Measurements from ENCODE around the gene OIP5. TPM values are rescaled to one million over a fixed set of nuclear protein-coding genes. Genes with fewer than 3 reads are reported as not detected.
A peak's percentile ranks its signal among the peaks of the same experiment; 100 is the strongest.

OIP5 gene
- total and polyA plus RNA-seq, 10 of the 15 experiments (the other 5 are each of a cell fraction or from before 2014, with no cell fraction given), result 4.8 to 61.4 (median 22.1) TPM

DNA sequence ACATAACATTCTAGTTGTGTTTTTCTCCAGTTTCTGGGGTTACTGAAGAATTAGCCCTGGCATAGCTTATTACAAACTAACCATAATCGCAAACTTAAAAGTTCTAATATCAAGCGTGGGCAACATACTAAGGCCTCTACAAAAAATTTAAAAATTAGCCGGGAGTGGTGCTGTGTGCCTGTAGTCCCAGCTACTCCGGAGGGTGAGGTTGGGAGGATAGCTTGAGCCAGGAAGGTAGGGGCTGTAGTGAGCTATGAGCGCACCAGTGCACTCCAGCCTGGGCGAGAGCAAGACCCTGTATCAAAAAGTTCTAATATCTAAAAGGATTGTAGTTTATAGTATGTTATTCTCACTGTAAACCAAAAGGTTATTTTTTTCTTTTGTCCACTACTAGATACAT lies 1.1 kb downstream of the OIP5 start (continued):
- TF ChIP-seq, protein P1, sequence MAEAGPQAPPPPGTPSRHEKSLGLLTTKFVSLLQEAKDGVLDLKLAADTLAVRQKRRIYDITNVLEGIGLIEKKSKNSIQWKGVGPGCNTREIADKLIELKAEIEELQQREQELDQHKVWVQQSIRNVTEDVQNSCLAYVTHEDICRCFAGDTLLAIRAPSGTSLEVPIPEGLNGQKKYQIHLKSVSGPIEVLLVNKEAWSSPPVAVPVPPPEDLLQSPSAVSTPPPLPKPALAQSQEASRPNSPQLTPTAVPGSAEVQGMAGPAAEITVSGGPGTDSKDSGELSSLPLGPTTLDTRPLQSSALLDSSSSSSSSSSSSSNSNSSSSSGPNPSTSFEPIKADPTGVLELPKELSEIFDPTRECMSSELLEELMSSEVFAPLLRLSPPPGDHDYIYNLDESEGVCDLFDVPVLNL (IDR thresholded peaks at IDR 0.05; ENCODE audit: low read depth, low read length), result no peak
- TF ChIP-seq RCOR1 (conservative IDR thresholded peaks at IDR 0.05; ENCODE audit: low read depth, low read length), result no peak
- TF ChIP-seq MEF2A (IDR thresholded peaks at IDR 0.05; ENCODE audit: insufficient read depth, low read depth, low read length), result no peak

DNA sequence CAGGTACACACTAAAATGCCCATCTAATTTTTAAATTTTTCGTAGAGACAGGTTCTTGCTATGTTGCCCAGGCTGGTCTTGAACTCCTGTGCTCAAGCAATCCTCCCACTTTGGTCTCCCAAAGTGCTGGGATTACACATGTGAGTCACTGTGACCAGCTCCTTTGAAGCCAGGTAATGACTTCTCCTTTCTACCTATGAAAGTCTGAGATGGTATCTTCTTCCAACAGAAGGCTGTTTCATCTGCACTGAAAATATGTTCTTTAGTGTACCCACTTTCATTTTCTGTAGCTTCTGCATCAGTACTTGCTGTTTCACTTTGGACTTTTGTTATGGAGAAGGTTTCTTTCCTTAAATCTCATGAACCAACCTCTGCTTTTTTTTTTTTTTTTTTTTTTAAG lies 8.8 kb downstream of the OIP5 start:
- no peak overlapping the region for H3K27ac ChIP-seq (ENCODE audit: control insufficient read depth, insufficient read depth)
- no peaks in the 10 kb centered on the region for H3K79me2 ChIP-seq (ENCODE audit: control insufficient read depth, insufficient read depth, low read length)
- no peaks in the 10 kb centered on the region for H4K20me1 ChIP-seq (ENCODE audit: control insufficient read depth, insufficient read depth)
- no TSS peak for BruUV-seq (replicated peaks)
- H3K36me3 ChIP-seq (ENCODE audit: control insufficient read depth in 2 of 2, insufficient read depth in 2 of 2, low read length in 1 of 2), result no peaks in the 10 kb centered on the region; a peak in 1 of 4 replicates
- SMC1A ChIA-PET (ENCODE audit: uncharacterized antibody, unreplicated experiment), result interaction anchor here (0.6 to 2.8 kb wide), 9 partner anchors 9 to 38 kb away, joined by 3 to 14 read pairs (median 4); partner anchors contain the start of genes NUSAP1 and OIP5
- no peak for DNase-seq (ENCODE audit: low read depth, low spot score)
- H3K4me3 ChIP-seq, result no peak overlapping the region
- RAD21 ChIA-PET (ENCODE audit: unreplicated experiment), result interaction anchor here (0.6 to 2.0 kb wide), 5 partner anchors 9 to 280 kb away, joined by 3 to 11 read pairs (median 3); partner anchors contain the start of genes CHP1, NUSAP1 and OIP5
- H3K27me3 ChIP-seq (replicated peaks in 1 of 2; ENCODE audit: control insufficient read depth in 2 of 2, insufficient read depth in 2 of 2, low read length in 1 of 2), result no peaks in the 10 kb centered on the region
- peak overlapping the region; percentile 47; the same call in 1 of the 2 replicates for H3K4me2 ChIP-seq (ENCODE audit: control insufficient read depth, insufficient read depth)
- no peak overlapping the region for H2AFZ ChIP-seq (ENCODE audit: control insufficient read depth, low read depth, low read length)
- H3K4me1 ChIP-seq (ENCODE audit: control insufficient read depth, insufficient read depth, low read length), result peaks cover 3% of the 10 kb centered on the region; the same call in 1 of the 2 replicates
- POLR2A ChIA-PET, result interaction anchor here (0.6 to 2.3 kb wide), 6 partner anchors 9 to 211 kb away, joined by 3 to 11 read pairs (median 5); partner anchors contain the start of genes NUSAP1 and OIP5
- H3K9me3 ChIP-seq (replicated peaks; ENCODE audit: control insufficient read depth, insufficient read depth, low read length), result no peaks in the 10 kb centered on the region
- CTCF ChIA-PET, result interaction anchor here (0.8 to 2.8 kb wide), 6 partner anchors 9 to 177 kb away, joined by 3 to 15 read pairs (median 4); partner anchors contain the start of genes NUSAP1 and OIP5
- peak; percentile 88 for ATAC-seq
- peak; percentile 96 for FAIRE-seq
- no peak overlapping the region for H3K9ac ChIP-seq (ENCODE audit: control insufficient read depth, insufficient read depth, low read length)
- WGBS (ENCODE audit: insufficient coverage, insufficient replicate concordance, low lambda C conversion rate, missing lambda C conversion rate), result 100% methylated on average over 1 of the region's 1 CpG
- in situ Hi-C loops (cut with MboI) (no loop called here), intact Hi-C loops (cut with micrococcal nuclease; ENCODE audit: unreplicated experiment) (no loop called here)
- peak in 1 of 2 experiments; percentile 44; a peak in 2 of 4 replicates for TF ChIP-seq IKZF2 (IDR thresholded peaks at IDR 0.05)
- no peak for TF ChIP-seq YY1 (IDR thresholded peaks at IDR 0.05; ENCODE audit: low read depth, low read length)
- peak in 1 of 2 experiments; percentile 24; a peak in 1 of 4 replicates for TF ChIP-seq BHLHE40 (IDR thresholded peaks at IDR 0.05; ENCODE audit: borderline replicate concordance in 1 of 2, low read depth in 2 of 2, low read length in 1 of 2)
- no peak for TF ChIP-seq POU2F2 (IDR thresholded peaks at IDR 0.05; ENCODE audit: borderline replicate concordance, low read depth, low read length)
- TF ChIP-seq RAD21 (IDR thresholded peaks at IDR 0.05; ENCODE audit: insufficient read depth, low read depth, low read length), result no peak
- no peak for TF ChIP-seq EZH2 (IDR thresholded peaks at IDR 0.05; ENCODE audit: borderline replicate concordance, control insufficient read depth, low read depth, low read length)
- TF ChIP-seq ATF7 (IDR thresholded peaks at IDR 0.05; ENCODE audit: low read depth), result peak; percentile 47; the same call in 1 of the 2 replicates
- TF ChIP-seq SP1 (IDR thresholded peaks at IDR 0.05; ENCODE audit: low read depth, low read length), result no peak
- no peak for TF ChIP-seq RUNX3 (IDR thresholded peaks at IDR 0.05; ENCODE audit: low read length)
- TF ChIP-seq ASH2L (IDR thresholded peaks at IDR 0.05; ENCODE audit: borderline replicate concordance, low read depth), result no peak
- 0 out of 2 replicates have a peak, but pooled peaks have one; percentile 29 for TF ChIP-seq SMARCA5 (IDR thresholded peaks at IDR 0.05)
- TF ChIP-seq ZZZ3 (IDR thresholded peaks at IDR 0.05; ENCODE audit: control insufficient read depth, insufficient read length, low read depth), result no peak
- TF ChIP-seq, protein P2, sequence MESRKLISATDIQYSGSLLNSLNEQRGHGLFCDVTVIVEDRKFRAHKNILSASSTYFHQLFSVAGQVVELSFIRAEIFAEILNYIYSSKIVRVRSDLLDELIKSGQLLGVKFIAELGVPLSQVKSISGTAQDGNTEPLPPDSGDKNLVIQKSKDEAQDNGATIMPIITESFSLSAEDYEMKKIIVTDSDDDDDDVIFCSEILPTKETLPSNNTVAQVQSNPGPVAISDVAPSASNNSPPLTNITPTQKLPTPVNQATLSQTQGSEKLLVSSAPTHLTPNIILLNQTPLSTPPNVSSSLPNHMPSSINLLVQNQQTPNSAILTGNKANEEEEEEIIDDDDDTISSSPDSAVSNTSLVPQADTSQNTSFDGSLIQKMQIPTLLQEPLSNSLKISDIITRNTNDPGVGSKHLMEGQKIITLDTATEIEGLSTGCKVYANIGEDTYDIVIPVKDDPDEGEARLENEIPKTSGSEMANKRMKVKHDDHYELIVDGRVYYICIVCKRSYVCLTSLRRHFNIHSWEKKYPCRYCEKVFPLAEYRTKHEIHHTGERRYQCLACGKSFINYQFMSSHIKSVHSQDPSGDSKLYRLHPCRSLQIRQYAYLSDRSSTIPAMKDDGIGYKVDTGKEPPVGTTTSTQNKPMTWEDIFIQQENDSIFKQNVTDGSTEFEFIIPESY (IDR thresholded peaks at IDR 0.05), result no peak
- TF ChIP-seq SPI1 (IDR thresholded peaks at IDR 0.05; ENCODE audit: borderline replicate concordance, insufficient read depth, low read depth, low read length), result peak; percentile 46; the same call in 1 of the 2 replicates
- TF ChIP-seq ZNF622 (IDR thresholded peaks at IDR 0.05), result no peak
- TF ChIP-seq MTA2 (IDR thresholded peaks at IDR 0.05; ENCODE audit: low read depth), result 0 out of 2 replicates have a peak, but pooled peaks have one; percentile 17
